GM10266 (cell line): Measurements from ENCODE around the gene KCNJ14.

Source experiments
- DNase-seq: peaks from one replicate; pipeline ENCODE4 v3.0.0; 2012; ENCODE audit errors: extremely low spot score
- TF ChIP-seq, protein P1 (sequence below): IDR thresholded peaks from 2 replicates; pipeline ENCODE4 v1.5.1; 2012; ENCODE audit warnings: mild to moderate bottlenecking, low read depth; ENCODE audit not compliant: control insufficient read depth, insufficient read depth; ENCODE audit errors: missing control alignments

Gene KCNJ14

GRCh38 chr19:48471836-48472235 is 16.5 kb downstream of the KCNJ14 start:
- no peak for DNase-seq
- TF ChIP-seq, protein P1, sequence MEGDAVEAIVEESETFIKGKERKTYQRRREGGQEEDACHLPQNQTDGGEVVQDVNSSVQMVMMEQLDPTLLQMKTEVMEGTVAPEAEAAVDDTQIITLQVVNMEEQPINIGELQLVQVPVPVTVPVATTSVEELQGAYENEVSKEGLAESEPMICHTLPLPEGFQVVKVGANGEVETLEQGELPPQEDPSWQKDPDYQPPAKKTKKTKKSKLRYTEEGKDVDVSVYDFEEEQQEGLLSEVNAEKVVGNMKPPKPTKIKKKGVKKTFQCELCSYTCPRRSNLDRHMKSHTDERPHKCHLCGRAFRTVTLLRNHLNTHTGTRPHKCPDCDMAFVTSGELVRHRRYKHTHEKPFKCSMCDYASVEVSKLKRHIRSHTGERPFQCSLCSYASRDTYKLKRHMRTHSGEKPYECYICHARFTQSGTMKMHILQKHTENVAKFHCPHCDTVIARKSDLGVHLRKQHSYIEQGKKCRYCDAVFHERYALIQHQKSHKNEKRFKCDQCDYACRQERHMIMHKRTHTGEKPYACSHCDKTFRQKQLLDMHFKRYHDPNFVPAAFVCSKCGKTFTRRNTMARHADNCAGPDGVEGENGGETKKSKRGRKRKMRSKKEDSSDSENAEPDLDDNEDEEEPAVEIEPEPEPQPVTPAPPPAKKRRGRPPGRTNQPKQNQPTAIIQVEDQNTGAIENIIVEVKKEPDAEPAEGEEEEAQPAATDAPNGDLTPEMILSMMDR: no peak

DNA sequence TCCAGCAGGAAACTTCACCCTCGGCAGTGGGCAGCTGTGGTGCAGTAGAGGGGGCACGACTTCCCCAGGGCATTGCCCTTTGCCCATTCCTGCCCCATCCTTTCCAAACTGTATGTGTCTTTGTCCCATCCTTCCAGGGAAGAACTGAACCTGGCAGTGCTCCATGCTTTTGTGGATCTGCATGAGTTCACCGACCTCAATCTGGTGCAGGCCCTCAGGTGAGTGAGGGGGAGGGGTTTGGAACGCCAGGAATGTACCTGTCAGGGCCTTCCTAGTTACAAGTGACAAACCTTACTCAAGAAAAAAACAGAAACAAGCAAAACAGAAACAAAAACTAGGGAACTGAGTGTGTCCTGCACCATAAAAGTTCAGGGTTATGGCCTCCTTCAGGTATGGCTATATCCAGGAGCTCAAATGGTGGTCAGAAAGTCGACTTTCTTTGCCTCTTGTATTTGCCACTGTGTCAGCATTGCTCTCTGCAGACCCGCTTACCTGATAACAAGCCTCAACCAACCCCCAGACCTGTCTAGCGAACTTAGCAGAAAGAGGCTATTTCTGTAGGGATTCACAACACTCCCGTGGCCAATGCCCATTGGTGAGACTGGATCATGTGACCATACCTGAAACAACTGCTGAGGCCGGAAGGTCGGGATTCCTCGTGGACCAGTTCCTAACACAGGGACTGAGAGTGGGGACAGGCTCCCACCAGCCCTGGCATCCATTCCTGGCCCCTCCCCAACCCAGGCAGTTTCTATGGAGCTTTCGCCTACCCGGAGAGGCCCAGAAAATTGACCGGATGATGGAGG is 18.0 kb downstream of the KCNJ14 start:
- TF ChIP-seq, protein P1: no peak
- no peak for DNase-seq

DNA sequence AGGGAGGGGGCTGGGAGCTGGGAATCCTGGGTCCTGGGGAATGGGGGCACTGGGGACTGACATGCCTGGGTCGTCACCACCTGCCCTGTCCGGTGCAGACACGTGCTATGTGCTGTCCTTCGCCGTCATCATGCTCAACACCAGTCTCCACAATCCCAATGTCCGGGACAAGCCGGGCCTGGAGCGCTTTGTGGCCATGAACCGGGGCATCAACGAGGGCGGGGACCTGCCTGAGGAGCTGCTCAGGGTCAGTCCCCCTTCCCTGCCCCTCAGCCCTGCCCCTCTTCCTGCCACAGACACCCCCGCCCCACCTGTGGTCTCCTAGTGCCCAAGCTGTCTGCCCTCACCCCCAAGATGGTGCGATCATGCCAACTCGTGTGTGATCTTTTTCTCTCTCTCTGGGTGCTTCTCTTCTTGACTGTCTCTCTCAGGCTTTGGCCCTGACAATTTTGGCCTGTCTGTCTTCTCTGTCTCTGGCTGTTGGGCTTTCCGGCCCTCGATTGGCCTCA is 18.8 kb downstream of the KCNJ14 start:
- no peak for DNase-seq
- TF ChIP-seq, protein P1: no peak

DNA sequence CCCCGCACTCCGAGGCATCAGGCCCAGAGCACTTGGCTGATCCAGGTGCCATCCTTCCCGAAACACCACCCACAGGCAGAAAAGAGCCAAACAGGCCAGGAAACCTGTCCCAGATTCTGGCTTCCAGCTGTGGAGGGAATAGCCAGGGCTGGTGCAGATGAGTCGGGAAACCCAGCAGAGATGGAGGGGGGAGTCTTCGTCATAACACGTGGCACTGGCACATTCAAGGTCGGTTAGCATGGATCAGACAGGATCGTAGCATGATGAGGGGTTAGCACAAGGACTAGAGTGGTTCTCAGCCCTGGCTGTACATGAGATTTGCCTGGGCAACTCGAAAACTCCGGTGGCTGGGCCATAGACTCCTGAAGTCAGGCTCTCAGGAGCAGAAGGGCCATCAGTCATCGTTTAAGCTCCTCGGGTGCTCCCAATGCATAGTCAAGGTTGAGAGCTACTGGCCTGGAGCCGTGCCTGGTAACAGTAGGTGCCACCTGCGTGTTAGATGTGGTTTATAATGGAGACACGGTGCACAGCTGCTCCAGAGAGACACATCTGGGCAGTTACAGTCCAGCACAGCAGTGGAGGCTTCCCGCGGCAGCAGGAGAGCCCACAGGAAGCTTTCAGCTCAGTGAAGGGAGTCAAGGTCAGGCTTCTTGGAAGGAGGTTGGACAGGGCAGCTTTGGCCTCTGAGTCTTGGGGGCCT is 20.1 kb downstream of the KCNJ14 start:
- no peak for DNase-seq
- TF ChIP-seq, protein P1: no peak

DNA sequence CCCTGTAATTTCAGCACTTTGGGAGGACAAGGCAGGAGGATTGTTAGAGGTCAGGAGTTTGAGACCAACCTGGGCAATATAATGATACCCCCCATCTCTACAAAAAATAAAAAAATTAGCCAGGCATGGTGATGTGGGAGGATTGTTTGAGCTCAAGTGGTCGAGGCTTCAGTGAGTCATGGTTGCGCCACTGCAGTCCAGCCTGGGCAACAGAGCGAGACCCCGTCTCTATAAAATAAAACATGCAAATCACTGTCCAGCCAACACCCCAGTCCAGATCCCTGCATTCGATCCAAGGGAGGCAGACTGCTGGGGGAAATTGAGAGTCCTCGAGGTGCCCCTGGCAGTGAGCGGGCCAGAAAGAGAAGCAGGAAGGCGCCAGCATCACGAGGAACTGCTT is 20.8 kb downstream of the KCNJ14 start:
- no peak for DNase-seq
- TF ChIP-seq, protein P1: no peak

- no peak for DNase-seq
- TF ChIP-seq, protein P1: no peak
Measured at GRCh38 chr19:48477067-48477685, 21.8 kb downstream of the KCNJ14 start.
